Posterior vena cava (tissue), 2 donors: ENCODE results near the gene FAM3C. TPM values are rescaled to one million over a fixed set of nuclear protein-coding genes. Genes with fewer than 3 reads are reported as not detected.
"Not testable (repeated sequence)": the region's sequence is repeated elsewhere in the genome, so short reads cannot be mapped to it uniquely, and the experiment has no call there.

Experiments
- DNase-seq: peaks from one replicate; pipeline ENCODE4 v3.0.0-alpha.2; 2020; ENCODE audit warnings: low spot score
- intact Hi-C, 2 donors: fragments of 100-400 bp; cut with DNase I; formaldehyde crosslinking; loops; one replicate each; pipeline versions ENCODE4 v1.14.1 to v1.14.2; 2022 to 2023
- total RNA-seq, 2 donors: library from RNA; stranded (reverse); fragmentation: NEBNext Ultra II Directional; extraction: Animal tissue kit (Norgen Biotek cat#: 25700); gene quantifications; one replicate each; pipeline ENCODE4 v1.2.1, GENCODE V29; 2021
- donor health status: DM: yes; HTN: yes; CAD: no.
- donor health status: DM: yes; HTN: yes; CAD: no.

FAM3C gene
- total RNA-seq, 2 donors from 2014 or later = 71.4 to 93.4 TPM

DNA sequence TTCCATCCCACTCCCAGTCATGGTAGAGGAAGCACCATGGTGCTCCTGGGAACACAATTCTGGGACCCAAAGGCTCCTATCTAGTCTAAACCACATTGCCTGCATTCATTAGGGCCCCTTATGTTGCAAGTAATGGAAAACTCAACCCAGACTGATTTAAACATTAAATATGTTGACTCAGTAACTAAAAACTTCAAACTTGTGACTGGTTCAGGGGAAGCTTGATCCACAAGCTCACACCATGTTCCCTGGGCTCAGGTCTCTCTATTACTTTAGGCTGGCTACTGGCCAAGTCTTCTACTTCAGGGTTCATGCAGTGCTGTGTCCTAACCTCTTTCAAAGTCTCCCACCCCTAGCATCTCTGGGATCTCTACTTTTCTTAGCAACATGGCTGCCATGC lies 54.2 kb downstream of the FAM3C start:
- DNase-seq = no peak
- intact Hi-C loops = no loop called here

DNA sequence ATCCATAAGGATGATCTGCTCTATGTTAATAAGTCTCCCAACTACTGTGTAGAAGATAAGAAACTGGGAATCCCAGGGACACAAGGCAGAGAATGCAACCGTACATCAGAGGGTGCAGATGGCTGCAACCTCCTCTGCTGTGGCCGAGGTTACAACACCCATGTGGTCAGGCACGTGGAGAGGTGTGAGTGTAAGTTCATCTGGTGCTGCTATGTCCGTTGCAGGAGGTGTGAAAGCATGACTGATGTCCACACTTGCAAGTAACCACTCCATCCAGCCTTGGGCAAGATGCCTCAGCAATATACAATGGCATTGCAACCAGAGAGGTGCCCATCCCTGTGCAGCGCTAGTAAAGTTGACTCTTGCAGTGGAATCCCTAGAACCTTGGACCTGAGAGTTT lies 57.0 kb downstream of the FAM3C start:
- DNase-seq = no peak
- intact Hi-C loops = no loop called here

DNA sequence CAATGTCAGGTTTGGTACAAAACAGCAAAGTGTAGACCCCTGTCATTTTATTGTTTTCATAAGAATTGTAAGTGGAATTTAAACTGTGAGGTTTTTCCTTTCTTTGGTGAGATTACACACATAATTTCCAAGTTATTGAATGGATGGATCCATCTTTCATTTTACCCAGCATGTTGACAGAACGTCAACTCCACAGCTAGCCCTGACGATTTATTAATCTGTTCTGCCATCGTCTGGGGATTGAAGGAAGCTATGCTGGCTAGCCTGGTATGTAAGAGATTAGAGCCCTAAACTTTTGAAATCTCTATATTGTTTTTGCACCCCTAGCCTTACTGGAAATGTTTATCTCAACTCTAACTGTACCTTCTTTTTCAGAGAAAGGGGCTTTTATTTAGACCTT lies 58.7 kb downstream of the FAM3C start:
- no peak for DNase-seq
- intact Hi-C loops = no loop called here

DNA sequence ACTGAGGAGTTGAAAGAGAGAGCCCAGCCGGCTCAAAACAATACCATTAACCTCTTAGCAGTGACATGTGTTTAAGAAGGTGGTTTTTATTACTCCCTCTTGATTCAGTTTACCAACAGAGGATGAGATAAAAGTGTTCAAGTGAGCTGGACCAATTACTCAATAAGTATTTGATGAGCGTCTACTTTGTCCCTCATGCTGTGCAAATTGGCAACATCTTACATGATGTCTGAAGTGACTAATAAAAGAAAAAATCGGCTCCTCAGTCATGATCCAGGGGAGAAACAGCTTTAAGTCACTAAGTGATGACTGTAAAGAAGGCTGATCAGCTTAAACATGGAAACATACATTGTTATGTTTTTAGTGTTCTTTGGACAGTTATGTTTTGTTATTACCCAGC lies 59.5 kb downstream of the FAM3C start:
- no peak for DNase-seq
- intact Hi-C loops = no loop called here

DNA sequence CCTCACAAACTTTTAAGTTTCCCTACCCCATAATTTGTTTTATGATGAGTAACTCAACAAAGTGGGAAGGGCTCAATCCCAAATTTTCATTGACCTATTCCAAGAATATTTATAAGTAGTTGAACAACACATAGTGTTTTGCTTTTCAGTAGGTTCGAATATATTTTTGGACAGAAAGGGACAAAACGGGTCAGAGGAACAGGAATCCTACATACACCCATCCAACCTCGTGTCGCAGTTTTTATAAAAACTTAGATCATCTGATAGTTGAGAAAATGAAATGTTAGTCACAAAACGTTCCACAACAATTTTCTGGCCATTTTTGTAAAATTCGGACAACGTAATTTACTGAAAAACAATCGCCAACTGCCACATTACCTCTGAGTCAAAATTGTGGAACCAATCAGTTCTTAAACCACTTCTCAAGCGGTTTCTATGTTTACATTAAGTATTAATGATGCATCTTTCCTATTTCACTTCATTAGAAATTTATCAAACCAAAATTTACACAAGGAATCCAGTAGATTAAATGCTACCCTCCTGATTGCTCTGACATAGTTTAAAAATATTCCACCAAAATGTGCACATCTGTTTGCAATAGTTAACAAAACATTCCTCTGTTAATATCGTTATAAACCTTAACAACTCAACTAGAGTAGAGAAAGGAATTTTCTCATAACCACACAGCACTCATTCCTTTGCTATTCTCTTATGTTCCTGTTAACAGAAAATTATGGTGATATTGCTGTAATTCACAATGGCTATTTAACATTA lies 61.0 kb downstream of the FAM3C start:
- no peak for DNase-seq
- intact Hi-C loops = no loop called here

DNA sequence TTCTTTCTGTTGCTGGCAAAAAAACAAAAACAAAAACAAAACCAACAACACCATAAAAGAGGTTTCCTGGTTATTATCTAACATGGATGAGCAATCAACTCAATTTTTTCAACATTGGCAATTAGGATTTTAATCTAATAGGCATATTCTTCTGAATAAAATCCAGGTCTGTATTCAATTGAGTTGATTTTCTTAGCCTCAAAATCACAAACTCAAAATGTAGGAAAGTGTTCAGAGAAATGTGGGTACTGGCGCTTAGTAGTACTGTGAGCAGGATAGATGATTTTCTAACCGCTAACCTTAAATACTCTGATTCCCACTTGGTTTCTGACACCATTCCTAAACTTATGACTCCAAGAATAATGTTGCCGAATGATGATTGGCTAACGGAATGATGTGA lies 61.7 kb downstream of the FAM3C start:
- intact Hi-C loops = no loop called here
- DNase-seq = no peak

DNA sequence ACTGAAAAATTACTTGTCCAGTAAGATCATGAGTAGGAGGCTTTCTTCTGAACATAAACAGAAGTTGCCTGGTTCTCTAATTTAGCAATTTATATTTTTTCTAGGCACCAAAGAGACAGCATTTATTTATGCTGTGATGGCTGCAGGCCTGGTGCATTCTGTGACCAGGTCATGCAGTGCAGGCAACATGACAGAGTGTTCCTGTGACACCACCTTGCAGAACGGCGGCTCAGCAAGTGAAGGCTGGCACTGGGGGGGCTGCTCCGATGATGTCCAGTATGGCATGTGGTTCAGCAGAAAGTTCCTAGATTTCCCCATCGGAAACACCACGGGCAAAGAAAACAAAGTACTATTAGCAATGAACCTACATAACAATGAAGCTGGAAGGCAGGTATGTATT lies 64.5 kb downstream of the FAM3C start:
- intact Hi-C loops = no loop called here
- DNase-seq = no peak

DNA sequence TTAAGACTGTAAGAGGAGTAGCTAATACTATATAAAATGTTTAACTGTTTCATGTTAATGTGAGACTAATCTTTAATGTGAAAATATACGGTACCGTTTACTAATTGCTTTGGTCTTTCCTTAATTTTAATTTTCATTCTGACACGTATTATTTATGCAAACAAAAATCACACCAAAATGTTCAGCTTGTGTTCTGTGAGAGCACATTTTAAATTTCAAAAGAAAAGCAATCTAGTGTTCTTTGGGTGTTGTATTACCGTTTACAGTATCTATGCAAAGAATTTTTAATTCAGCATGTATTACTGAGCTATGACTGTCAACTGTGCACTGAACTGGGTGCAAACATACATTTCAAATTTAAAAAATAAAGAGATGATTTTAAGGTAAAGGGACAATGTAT lies 65.1 kb downstream of the FAM3C start:
- intact Hi-C loops = no loop called here
- no peak for DNase-seq

DNA sequence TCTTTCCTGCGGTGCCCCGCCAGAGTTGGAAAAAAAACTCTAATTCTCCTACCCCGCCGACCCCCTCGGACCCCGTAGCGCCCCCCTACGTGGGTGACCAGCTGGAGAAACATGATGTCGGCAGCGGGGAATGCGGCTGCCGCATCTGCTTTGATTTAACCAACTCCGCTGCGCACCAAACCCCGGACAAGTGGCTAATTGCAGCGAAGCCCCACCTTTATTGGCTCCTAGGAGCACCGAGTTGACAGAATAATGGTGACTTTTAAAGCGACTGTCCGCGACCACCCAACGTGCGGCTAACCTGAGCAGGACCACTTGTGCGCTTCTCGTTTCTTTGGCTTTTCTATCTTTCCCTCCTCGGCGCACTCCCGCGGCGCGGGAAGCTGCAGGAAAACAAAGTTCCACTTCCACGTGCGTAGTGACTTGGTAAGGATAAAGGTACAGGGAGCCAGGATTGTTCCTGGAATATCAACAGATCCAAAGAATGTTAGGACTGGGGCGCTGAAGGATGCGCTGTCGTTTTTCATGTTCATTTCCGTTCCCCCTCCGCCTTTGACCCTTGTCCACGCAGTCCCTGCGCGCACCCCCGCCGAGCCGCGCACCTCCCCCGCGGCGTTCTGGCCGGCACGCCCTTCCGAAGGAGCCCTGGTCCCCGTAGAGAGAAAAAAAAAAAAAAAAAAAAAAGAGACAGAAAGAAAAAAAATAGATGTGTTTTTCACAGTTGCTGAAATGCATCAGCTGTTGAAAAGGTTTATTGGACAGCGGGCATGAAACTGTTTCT lies 65.9 kb downstream of the FAM3C start:
- no peak for DNase-seq

DNA sequence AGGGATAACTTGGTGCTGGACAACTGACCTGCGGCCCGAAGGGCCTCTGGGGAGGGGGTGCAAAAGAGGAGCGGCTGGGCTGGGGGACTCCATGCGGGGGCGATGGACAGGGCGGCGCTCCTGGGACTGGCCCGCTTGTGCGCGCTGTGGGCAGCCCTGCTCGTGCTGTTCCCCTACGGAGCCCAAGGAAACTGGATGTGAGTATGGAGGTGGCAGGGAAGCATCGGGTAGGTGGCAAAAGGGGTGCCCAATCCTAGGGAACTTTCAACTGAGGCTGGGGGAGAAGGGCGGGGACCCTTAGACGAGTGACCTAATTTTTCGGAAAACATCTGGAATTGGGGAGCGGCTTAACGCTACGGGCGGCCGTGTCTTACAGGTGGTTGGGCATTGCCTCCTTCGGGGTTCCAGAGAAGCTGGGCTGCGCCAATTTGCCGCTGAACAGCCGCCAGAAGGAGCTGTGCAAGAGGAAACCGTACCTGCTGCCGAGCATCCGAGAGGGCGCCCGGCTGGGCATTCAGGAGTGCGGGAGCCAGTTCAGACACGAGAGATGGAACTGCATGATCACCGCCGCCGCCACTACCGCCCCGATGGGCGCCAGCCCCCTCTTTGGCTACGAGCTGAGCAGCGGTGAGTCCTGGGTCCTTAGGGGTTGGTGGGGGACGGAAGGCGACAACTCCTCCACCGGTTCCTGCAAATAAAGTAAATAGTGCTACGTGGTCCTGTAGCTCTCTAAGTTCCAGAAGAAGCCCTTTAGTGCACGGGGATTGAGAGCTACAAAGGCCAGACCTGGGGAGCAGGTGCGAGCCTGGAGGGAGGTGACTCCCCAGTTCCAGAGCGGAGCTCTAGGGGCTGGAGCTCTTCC lies 66.7 kb downstream of the FAM3C start:
- DNase-seq = no peak
- intact Hi-C loops = loop anchor here in 1 of 2 donors (5.0 kb wide), 1 partner anchor 922 kb away; no protein-coding TSS in a partner anchor

More for the DNA sequence above, 65.9 kb downstream of the FAM3C start:
- intact Hi-C loops = no loop called here

DNA sequence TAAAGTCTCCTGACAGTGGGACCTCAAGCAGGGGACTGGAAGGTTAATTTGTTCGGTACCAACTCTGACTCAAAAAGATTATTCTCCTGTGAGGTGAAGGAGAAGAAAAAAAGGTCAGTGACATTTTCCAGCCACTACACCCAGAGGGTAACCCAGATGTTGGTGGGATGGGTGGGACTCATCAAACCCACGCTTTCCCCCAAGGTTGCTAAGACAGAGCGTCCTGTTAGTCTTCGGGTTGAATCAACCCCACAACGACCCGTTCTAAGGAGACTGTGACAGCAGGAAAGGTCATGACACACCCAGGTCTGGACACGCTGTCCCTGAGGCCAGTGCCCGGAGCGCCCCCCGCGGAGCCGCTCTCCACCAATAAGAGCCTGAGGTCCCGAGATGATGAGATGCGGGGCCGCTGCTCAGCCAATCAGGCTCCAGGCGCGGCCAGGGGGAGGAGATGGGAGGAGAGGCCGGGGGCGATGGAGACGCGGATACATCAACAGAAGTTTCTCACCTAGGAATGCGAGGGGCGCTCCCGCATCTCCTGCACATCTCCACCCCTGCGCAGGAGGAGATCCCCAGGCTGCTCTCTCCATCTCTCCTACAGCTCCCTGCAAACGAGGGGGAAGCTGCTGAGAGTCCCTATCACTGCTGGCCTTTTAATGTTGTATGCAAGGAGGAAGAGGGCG lies 67.5 kb downstream of the FAM3C start, which contains the start of gene WNT16:
TSS of gene WNT16 (plus strand) at position 493 of the 683 bp plus-strand sequence. CDS start 293 bp downstream, outside the sequence.
- DNase-seq = no peak
- intact Hi-C loops = loop anchor here in 1 of 2 donors (5.0 kb wide), 1 partner anchor 921 kb away; no protein-coding TSS in a partner anchor

DNA sequence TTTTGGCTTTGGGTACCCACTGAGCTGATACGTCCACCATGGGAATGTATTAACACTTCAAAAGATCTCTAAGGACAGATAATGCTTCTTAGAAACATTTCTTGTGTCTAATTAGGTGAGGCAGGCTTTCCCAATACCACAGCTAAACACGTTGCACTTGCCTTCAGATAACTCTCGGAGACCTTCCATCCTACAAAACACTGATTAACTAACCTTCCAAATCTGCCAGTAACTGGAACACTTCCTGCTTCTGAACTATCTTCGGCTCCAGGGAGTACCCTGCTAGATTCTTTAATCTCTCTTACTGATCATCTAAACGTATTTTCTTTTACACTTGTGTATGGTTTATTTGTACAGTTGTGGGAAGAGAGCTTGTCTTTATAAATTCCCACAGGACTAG lies 68.4 kb downstream of the FAM3C start:
- intact Hi-C loops = loop anchor here in 1 of 2 donors (5.0 kb wide), 1 partner anchor 920 kb away; no protein-coding TSS in a partner anchor
- DNase-seq = no peak

DNA sequence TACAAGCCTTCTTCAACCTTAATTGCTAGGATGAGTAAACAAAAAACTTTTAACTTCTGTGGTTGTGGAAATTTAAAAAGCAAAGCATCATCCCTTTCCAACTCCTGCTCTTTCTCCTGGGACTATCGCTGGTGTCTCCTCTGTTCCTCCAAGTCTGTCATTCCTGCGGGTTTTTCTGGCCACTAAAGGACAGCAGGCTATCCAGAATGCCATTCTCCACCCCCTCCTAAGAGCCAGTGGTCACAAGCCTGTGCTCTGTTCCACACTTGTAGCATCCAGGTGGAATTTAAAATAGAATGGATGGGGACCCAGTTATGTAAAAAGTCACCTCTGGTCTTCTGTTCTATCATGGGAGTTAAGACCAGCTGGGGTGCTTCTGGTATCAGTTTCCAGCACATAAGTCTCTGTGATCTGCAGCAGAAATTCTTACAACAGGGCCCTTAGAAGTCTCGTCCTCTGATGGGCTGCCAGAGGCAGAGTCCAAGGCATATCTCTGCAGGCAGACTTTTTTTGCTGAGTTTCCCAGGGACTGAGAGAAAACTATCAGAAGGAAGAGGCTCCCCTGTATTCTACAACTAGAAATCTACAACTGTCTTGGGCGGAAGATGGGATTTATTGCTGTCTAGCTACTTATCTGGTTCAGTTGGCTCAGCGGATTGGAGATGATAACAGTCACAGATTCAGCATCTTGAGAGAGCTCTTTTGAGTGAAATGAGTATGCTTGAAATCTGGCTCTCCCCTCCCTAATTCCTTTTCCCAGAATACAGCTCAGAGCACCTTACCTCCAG lies 72.4 kb downstream of the FAM3C start:
- intact Hi-C loops = no loop called here
- no peak for DNase-seq

DNA sequence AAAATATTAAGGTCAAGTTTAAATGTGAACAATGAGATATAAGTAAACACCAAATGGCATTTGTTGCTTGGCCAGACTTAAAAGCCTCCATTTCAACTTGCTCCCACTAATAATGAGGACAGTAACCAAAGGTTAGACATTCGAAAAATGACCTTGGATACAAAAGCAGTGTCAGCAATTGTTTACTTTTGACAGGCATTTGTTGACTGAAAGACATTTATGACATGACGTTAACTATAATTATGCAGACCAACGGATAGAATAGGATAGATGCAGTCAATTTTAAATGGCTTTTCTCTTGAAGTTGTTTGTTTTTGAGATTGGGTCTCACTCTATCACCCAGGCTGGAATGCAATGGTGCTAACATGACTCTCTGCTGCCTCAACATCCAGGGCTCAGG lies 73.6 kb downstream of the FAM3C start:
- intact Hi-C loops = no loop called here
- no peak for DNase-seq

DNA sequence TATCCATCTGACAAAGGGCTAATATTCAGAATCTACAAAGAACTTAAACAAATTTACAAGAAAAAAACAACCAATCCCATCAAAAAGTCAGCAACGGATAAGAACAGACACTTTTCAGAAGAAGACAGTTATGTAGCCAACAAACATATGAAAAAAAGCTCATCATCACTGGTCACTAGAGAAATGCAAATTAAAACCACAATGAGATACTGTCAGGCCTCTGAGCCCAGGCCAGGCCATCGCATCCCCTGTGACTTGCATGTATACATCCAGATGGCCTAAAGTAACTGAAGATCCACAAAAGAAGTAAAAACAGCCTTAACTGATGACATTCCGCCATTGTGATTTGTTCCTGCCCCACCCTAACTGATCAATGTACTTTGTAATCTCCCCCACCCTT lies 80.9 kb downstream of the FAM3C start:
- DNase-seq, intact Hi-C loops: not testable (repeated sequence)

DNA sequence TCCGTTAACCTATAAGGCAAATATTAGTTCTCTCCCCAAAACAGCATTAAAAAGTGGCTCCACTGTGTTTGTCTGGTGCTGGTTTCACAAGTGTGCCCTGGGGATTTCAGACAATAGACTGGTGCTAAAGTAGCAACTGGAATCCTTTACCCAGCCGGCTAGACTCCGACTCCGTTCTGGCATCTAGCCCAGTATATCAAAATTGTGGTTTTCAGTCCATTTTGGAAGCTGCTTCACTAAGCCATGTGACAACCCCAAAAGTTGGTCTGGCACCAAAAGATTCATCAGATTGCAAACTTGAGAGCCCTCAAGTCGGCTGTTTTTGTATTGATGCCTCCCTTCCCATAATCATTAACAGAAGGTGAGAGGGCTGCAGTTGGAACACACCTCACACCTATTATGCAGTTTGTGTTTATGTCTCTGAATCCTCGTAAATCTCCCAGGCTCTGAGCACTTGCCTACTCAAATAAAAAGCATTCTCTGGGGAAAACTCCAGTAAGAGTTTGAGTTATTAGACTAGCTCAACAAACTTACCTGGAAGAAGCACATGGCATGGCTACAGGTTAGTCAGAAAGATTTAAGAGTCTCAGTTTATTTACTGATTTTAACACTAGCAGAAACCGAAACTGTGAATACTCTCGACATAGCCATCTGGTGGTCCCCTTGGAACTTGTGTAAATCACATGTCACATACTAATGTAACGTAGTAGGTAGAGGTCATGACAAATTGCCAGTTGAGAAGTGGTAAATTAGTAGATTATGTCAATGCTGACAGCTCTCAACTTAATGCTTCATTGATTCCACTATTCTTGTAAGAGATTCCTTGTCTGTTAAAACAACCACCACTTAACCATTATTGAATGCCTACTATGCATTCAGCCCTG lies 82.1 kb downstream of the FAM3C start:
- no peak for DNase-seq
- intact Hi-C loops = no loop called here

DNA sequence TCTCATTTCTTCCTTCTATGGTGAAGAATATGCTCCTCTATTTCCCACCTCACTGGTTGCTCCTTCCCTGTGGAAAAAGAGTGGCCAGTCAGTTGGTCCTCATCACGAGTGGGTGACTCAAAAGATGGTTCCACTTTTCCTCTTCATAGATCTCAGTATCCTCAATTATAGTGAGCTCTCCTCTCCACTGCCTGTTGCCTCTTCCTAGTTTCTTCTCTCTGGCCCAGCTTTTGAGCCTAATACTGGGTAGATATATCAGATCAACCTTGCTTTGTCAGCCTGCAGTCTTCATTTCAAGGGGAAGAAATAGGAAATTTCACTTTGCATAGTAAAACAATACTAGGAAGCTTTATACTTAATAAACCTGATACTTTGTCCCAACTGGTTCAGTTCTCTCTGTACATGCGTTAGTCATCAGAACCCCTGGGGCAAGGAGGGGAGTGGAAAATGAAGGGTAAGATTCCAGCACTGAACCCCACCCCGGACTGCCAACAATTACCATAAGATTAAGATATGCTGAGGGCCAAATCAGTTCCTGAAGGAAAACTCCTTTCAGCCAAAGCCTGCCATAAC lies 82.8 kb downstream of the FAM3C start:
- intact Hi-C loops = no loop called here

More for the DNA sequence above, 82.8 kb downstream of the FAM3C start:
- DNase-seq = no peak
